ENCODE data around the gene STIM1.

DNA sequence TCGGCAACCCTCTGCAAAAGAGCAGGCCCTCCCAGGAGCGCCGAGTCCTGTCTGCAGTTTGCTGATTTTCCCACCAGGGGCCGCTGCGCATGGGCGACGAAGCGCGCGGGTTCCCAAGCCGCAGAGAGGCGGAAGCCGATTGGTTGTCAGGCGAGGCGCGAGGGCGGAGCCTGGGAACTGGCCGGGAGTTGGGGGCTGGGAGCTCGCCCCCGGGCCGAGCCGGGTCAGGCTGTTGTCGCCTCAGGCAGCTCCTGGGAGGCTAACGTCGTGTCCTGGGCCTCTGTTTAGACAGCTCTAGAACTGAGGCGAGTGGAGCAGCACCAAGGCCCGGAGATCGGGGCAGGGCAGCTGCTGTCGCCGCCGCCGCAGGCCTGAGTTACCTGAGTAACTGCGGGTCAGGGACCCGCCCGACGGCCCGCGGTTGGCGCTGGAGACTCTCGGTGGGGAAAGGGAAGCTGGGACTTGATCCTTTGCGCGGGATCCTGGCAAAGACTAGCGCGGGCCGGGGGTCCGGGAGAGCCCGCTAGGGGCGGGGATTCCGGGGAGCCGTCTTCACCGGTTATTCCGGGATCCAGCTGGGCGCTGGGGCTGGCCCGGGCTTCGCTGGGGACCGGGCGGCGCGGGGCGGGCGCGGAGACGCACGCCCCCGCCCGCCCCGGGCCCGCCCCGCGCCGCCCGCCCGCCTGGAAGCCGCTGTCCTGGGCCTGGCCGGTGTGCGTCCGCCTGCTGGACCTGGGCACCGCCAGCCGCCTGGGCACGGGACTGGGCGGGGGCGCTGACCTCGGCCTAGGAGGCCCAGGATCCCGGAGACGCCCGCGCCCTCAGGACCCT, at the start of gene STIM1:
- TF ChIP-seq EZH2 (IDR thresholded peaks at IDR 0.05; ENCODE audit: borderline replicate concordance, low read depth, low read length, severe bottlenecking): no peak
- TF ChIP-seq, protein P1, sequence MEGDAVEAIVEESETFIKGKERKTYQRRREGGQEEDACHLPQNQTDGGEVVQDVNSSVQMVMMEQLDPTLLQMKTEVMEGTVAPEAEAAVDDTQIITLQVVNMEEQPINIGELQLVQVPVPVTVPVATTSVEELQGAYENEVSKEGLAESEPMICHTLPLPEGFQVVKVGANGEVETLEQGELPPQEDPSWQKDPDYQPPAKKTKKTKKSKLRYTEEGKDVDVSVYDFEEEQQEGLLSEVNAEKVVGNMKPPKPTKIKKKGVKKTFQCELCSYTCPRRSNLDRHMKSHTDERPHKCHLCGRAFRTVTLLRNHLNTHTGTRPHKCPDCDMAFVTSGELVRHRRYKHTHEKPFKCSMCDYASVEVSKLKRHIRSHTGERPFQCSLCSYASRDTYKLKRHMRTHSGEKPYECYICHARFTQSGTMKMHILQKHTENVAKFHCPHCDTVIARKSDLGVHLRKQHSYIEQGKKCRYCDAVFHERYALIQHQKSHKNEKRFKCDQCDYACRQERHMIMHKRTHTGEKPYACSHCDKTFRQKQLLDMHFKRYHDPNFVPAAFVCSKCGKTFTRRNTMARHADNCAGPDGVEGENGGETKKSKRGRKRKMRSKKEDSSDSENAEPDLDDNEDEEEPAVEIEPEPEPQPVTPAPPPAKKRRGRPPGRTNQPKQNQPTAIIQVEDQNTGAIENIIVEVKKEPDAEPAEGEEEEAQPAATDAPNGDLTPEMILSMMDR (IDR thresholded peaks at IDR 0.05; ENCODE audit: borderline replicate concordance, extremely low read depth, low read length, poor library complexity, severe bottlenecking): peak; percentile 96

Data from DND-41 (cell line).